ENCODE measurements around the gene DCDC1.
"Not testable (repeated sequence)": the region's sequence is repeated elsewhere in the genome, so short reads cannot be mapped to it uniquely, and the experiment has no call there.

Gene DCDC1

GRCh38 chr11:31301549-31302510 is 67.7 kb downstream of the DCDC1 start:
- DNase-seq (ENCODE audit: low spot score in 2 of 2) = no peak
- in situ Hi-C loops (cut with MboI; ENCODE audit: low sequenced_read_pairs) = no loop called here

GRCh38 chr11:31295308-31295707 is 74.2 kb downstream of the DCDC1 start:
- no peak for DNase-seq (ENCODE audit: low spot score in 2 of 2)
- Histone ChIP-seq H3K27me3 (ENCODE audit: low read depth) (peaks cover 8% of the 10 kb centered on the region), H3K9me3 (no peaks in the 10 kb centered on the region), H3K36me3 (replicated peaks) (no peaks in the 10 kb centered on the region), H3K4me1 (no peaks in the 10 kb centered on the region), H3K4me3 (no peak overlapping the region)
- in situ Hi-C loops (cut with MboI; ENCODE audit: low sequenced_read_pairs) = no loop called here

More at GRCh38 chr11:31301549-31302510, 67.7 kb downstream of the DCDC1 start:
- H3K36me3 ChIP-seq (replicated peaks) = no peaks in the 10 kb centered on the region
- no peaks in the 10 kb centered on the region for H3K9me3 ChIP-seq
- H3K4me1 ChIP-seq = no peaks in the 10 kb centered on the region
- H3K4me3 ChIP-seq = no peak overlapping the region
- H3K27me3 ChIP-seq (ENCODE audit: low read depth) = peaks cover 4% of the 10 kb centered on the region; the same call in 1 of the 2 replicates

GRCh38 chr11:31273527-31273926 is 96.0 kb downstream of the DCDC1 start:
- H3K9me3 ChIP-seq; DNase-seq (ENCODE audit: low spot score in 2 of 2); H3K4me3 ChIP-seq; in situ Hi-C loops (cut with MboI; ENCODE audit: low sequenced_read_pairs); H3K36me3 ChIP-seq (replicated peaks); H3K4me1 ChIP-seq; H3K27me3 ChIP-seq (ENCODE audit: low read depth): not testable (repeated sequence)

GRCh38 chr11:31267720-31268119 is 101.8 kb downstream of the DCDC1 start:
- H3K36me3 ChIP-seq (replicated peaks) = no peaks in the 10 kb centered on the region
- in situ Hi-C loops (cut with MboI; ENCODE audit: low sequenced_read_pairs) = no loop called here
- H3K9me3 ChIP-seq = no peaks in the 10 kb centered on the region
- no peak overlapping the region for H3K4me3 ChIP-seq
- no peaks in the 10 kb centered on the region for H3K4me1 ChIP-seq
- no peak for DNase-seq (ENCODE audit: low spot score in 2 of 2)
- H3K27me3 ChIP-seq (ENCODE audit: low read depth) = no peaks in the 10 kb centered on the region; the same call in 1 of the 2 replicates

GRCh38 chr11:31264834-31265233 is 104.7 kb downstream of the DCDC1 start:
- no peak for DNase-seq (ENCODE audit: low spot score in 2 of 2)
- Histone ChIP-seq H3K4me3 (no peak overlapping the region), H3K9me3 (no peaks in the 10 kb centered on the region), H3K36me3 (replicated peaks) (no peaks in the 10 kb centered on the region), H3K27me3 (ENCODE audit: low read depth) (no peaks in the 10 kb centered on the region; the same call in 1 of the 2 replicates), H3K4me1 (no peaks in the 10 kb centered on the region)
- in situ Hi-C loops (cut with MboI; ENCODE audit: low sequenced_read_pairs) = no loop called here

- H3K9me3 ChIP-seq = no peaks in the 10 kb centered on the region
- DNase-seq (ENCODE audit: low spot score in 2 of 2) = no peak
- H3K4me3 ChIP-seq = no peak overlapping the region
- H3K36me3 ChIP-seq (replicated peaks) = no peaks in the 10 kb centered on the region
- in situ Hi-C loops (cut with MboI; ENCODE audit: low sequenced_read_pairs) = no loop called here
- peaks cover 2% of the 10 kb centered on the region; the same call in 1 of the 2 replicates for H3K27me3 ChIP-seq (ENCODE audit: low read depth)
- no peaks in the 10 kb centered on the region for H3K4me1 ChIP-seq
Measured at GRCh38 chr11:31262761-31263160, 106.8 kb downstream of the DCDC1 start.

GRCh38 chr11:31259797-31260196 is 109.7 kb downstream of the DCDC1 start:
- in situ Hi-C loops (cut with MboI; ENCODE audit: low sequenced_read_pairs) = no loop called here
- H3K4me1 ChIP-seq = no peaks in the 10 kb centered on the region
- DNase-seq (ENCODE audit: low spot score in 2 of 2) = no peak

GRCh38 chr11:31254415-31254814 is 115.1 kb downstream of the DCDC1 start:
- no peak for DNase-seq (ENCODE audit: low spot score in 2 of 2)
- no peaks in the 10 kb centered on the region for H3K9me3 ChIP-seq
- H3K36me3 ChIP-seq (replicated peaks) = no peaks in the 10 kb centered on the region
- in situ Hi-C loops (cut with MboI; ENCODE audit: low sequenced_read_pairs) = no loop called here
- no peaks in the 10 kb centered on the region for H3K4me1 ChIP-seq
- no peak overlapping the region for H3K4me3 ChIP-seq
- peaks cover 53% of the 10 kb centered on the region for H3K27me3 ChIP-seq (ENCODE audit: low read depth)

More at GRCh38 chr11:31259797-31260196, 109.7 kb downstream of the DCDC1 start:
- peaks cover 12% of the 10 kb centered on the region; the same call in 1 of the 2 replicates for H3K27me3 ChIP-seq (ENCODE audit: low read depth)
- no peaks in the 10 kb centered on the region for H3K36me3 ChIP-seq (replicated peaks)
- H3K4me3 ChIP-seq = no peak overlapping the region
- no peaks in the 10 kb centered on the region for H3K9me3 ChIP-seq

GRCh38 chr11:31248768-31249167 is 120.8 kb downstream of the DCDC1 start:
- in situ Hi-C loops (cut with MboI; ENCODE audit: low sequenced_read_pairs) = loop anchor here (25.0 kb wide), 1 partner anchor 914 kb away; no protein-coding TSS in a partner anchor

GRCh38 chr11:31247321-31247720 is 122.2 kb downstream of the DCDC1 start:
- Histone ChIP-seq H3K4me1 (peaks cover 2% of the 10 kb centered on the region; the same call in 1 of the 2 replicates), H3K4me3 (no peak overlapping the region), H3K36me3 (replicated peaks) (no peaks in the 10 kb centered on the region), H3K27me3 (ENCODE audit: low read depth) (peaks cover 82% of the 10 kb centered on the region), H3K9me3 (no peaks in the 10 kb centered on the region)
- no peak for DNase-seq (ENCODE audit: low spot score in 2 of 2)
- in situ Hi-C loops (cut with MboI; ENCODE audit: low sequenced_read_pairs) = loop anchor here (25.0 kb wide), 1 partner anchor 915 kb away; no protein-coding TSS in a partner anchor

More at GRCh38 chr11:31248768-31249167, 120.8 kb downstream of the DCDC1 start:
- no peak for DNase-seq (ENCODE audit: low spot score in 2 of 2)
- H3K4me3 ChIP-seq = no peak overlapping the region
- H3K36me3 ChIP-seq (replicated peaks) = no peaks in the 10 kb centered on the region
- no peaks in the 10 kb centered on the region for H3K4me1 ChIP-seq
- H3K9me3 ChIP-seq = no peaks in the 10 kb centered on the region
- H3K27me3 ChIP-seq (ENCODE audit: low read depth) = peaks cover 80% of the 10 kb centered on the region

- in situ Hi-C loops (cut with MboI; ENCODE audit: low sequenced_read_pairs) = loop anchor here (25.0 kb wide), 1 partner anchor 916 kb away; no protein-coding TSS in a partner anchor
- no peak overlapping the region for H3K4me3 ChIP-seq
- H3K9me3 ChIP-seq = no peaks in the 10 kb centered on the region
- no peaks in the 10 kb centered on the region for H3K36me3 ChIP-seq (replicated peaks)
- DNase-seq (ENCODE audit: low spot score in 2 of 2) = no peak
- H3K27me3 ChIP-seq (ENCODE audit: low read depth) = peaks cover 82% of the 10 kb centered on the region
- peaks cover 2% of the 10 kb centered on the region; the same call in 1 of the 2 replicates for H3K4me1 ChIP-seq
Measured at GRCh38 chr11:31246451-31247165, 122.9 kb downstream of the DCDC1 start.

GRCh38 chr11:31243706-31244105 is 125.8 kb downstream of the DCDC1 start:
- Histone ChIP-seq H3K4me3 (no peak overlapping the region), H3K9me3 (no peaks in the 10 kb centered on the region), H3K4me1 (peaks cover 2% of the 10 kb centered on the region; the same call in 1 of the 2 replicates), H3K27me3 (ENCODE audit: low read depth) (peaks cover 68% of the 10 kb centered on the region), H3K36me3 (replicated peaks) (no peaks in the 10 kb centered on the region)
- DNase-seq (ENCODE audit: low spot score in 2 of 2) = no peak
- in situ Hi-C loops (cut with MboI; ENCODE audit: low sequenced_read_pairs) = loop anchor here (25.0 kb wide), 1 partner anchor 919 kb away; no protein-coding TSS in a partner anchor

GRCh38 chr11:31240340-31240904 is 129.1 kb downstream of the DCDC1 start:
- H3K4me3 ChIP-seq = no peak overlapping the region
- H3K27me3 ChIP-seq (ENCODE audit: low read depth) = peaks cover 43% of the 10 kb centered on the region
- no peaks in the 10 kb centered on the region for H3K36me3 ChIP-seq (replicated peaks)
- peaks cover 2% of the 10 kb centered on the region; the same call in 1 of the 2 replicates for H3K4me1 ChIP-seq
- DNase-seq (ENCODE audit: low spot score in 2 of 2) = peak; percentile 59 to 60
- in situ Hi-C loops (cut with MboI; ENCODE audit: low sequenced_read_pairs) = loop anchor here (25.0 kb wide), 1 partner anchor 922 kb away; no protein-coding TSS in a partner anchor
- H3K9me3 ChIP-seq = no peaks in the 10 kb centered on the region
